H7 (cell line): ENCODE data around the gene PLCB2. TPM values are rescaled to one million over a fixed set of nuclear protein-coding genes. Genes with fewer than 3 reads are reported as not detected.

Experiments
- DNase-seq: peaks from one replicate; pipeline ENCODE4 v3.0.0; 2012
- H3K27me3 ChIP-seq: 2 replicates; pipeline ENCODE4 v1.6.0; 2011; ENCODE audit warnings: mild to moderate bottlenecking, low read length; ENCODE audit not compliant: control insufficient read depth, insufficient read depth
- H3K36me3 ChIP-seq: replicated peaks from 2 replicates; pipeline ENCODE4 v1.5.1; 2011; ENCODE audit warnings: low read length; ENCODE audit not compliant: control insufficient read depth, insufficient read depth
- H3K4me3 ChIP-seq: 2 replicates; pipeline ENCODE4 v1.5.1; 2011; ENCODE audit warnings: low read depth, mild to moderate bottlenecking, control low read depth, low read length, moderate library complexity; ENCODE audit not compliant: insufficient read depth
- total RNA-seq: library from RNA; depleted of rRNA; stranded (reverse); fragments of >200 nt; shearing (Covaris generic); gene quantifications from 2 replicates; pipeline ENCODE4 v1.2.3, GENCODE V29; 2014; rRNA removed

PLCB2 gene, protein sequence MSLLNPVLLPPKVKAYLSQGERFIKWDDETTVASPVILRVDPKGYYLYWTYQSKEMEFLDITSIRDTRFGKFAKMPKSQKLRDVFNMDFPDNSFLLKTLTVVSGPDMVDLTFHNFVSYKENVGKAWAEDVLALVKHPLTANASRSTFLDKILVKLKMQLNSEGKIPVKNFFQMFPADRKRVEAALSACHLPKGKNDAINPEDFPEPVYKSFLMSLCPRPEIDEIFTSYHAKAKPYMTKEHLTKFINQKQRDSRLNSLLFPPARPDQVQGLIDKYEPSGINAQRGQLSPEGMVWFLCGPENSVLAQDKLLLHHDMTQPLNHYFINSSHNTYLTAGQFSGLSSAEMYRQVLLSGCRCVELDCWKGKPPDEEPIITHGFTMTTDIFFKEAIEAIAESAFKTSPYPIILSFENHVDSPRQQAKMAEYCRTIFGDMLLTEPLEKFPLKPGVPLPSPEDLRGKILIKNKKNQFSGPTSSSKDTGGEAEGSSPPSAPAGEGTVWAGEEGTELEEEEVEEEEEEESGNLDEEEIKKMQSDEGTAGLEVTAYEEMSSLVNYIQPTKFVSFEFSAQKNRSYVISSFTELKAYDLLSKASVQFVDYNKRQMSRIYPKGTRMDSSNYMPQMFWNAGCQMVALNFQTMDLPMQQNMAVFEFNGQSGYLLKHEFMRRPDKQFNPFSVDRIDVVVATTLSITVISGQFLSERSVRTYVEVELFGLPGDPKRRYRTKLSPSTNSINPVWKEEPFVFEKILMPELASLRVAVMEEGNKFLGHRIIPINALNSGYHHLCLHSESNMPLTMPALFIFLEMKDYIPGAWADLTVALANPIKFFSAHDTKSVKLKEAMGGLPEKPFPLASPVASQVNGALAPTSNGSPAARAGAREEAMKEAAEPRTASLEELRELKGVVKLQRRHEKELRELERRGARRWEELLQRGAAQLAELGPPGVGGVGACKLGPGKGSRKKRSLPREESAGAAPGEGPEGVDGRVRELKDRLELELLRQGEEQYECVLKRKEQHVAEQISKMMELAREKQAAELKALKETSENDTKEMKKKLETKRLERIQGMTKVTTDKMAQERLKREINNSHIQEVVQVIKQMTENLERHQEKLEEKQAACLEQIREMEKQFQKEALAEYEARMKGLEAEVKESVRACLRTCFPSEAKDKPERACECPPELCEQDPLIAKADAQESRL
- 11.3 and 13.9 TPM in 2 replicates for total RNA-seq

DNA sequence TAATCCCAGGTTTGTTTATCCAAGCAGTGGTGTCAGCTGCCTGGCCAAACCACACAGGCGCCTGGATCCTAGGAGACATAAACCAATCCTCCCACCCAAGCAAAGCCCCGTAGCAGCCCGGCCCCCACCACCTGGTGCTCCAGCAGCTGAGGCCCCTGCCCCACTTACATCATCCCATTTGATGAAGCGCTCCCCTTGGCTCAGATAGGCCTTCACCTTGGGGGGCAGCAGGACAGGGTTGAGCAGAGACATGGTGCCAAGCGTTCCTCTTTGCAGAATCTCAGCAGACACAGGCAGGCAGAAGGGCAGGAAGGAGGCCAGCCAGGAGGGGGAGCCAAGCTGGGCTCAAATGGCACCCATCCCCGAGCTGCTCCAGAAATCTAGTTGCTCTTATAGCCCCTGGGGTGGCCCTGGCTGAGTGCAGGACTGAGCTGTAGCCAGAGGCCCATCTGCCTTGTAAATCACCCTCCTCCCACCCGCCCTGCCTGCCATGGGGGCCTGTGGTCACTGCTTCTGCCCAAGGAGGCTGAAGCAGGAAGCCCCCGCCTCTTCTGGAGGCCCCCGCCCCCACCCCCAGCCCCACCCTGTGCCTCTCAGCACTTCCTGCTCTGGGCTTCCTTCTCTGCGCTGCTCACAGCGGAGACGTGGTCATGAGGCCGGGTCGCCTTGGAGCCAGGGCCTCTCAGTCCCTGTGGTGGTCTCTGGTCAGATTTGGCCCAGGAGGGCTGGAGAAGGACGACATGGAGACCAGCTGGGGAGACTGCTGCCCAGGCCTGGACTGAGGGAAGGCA lies at the start of gene PLCB2:
PLCB2 (minus strand) TSS at position 515 of the 791 bp plus-strand sequence; CDS start at position 252, 263 bp downstream.
- peak; percentile 82 for DNase-seq
- Histone ChIP-seq H3K4me3 (peak within 1 kb of the TSS; percentile 25; the same call in 1 of the 2 replicates), H3K27me3 (peaks cover 1% of the 10 kb centered on the region), H3K36me3 (no peaks in the 10 kb centered on the region; the same call in 1 of the 2 replicates)

- no peak for DNase-seq
- Histone ChIP-seq H3K27me3 (peaks cover 21% of the 10 kb centered on the region), H3K36me3 (no peaks in the 10 kb centered on the region), H3K4me3 (no peak overlapping the region; the same call in 1 of the 2 replicates)
Measured at GRCh38 chr15:40357246-40357645, 49.5 kb upstream of the PLCB2 start.

GRCh38 chr15:40355976-40356585 lies 48.3 kb upstream of the PLCB2 start:
- DNase-seq = no peak
- no peak overlapping the region for H3K4me3 ChIP-seq

GRCh38 chr15:40354408-40355171 lies 46.9 kb upstream of the PLCB2 start:
- Histone ChIP-seq H3K4me3 (no peak overlapping the region), H3K36me3 (no peaks in the 10 kb centered on the region), H3K27me3 (peaks cover 19% of the 10 kb centered on the region)
- DNase-seq = peak; percentile 91

More at GRCh38 chr15:40355976-40356585, 48.3 kb upstream of the PLCB2 start:
- no peaks in the 10 kb centered on the region for H3K36me3 ChIP-seq
- peaks cover 21% of the 10 kb centered on the region for H3K27me3 ChIP-seq

DNA sequence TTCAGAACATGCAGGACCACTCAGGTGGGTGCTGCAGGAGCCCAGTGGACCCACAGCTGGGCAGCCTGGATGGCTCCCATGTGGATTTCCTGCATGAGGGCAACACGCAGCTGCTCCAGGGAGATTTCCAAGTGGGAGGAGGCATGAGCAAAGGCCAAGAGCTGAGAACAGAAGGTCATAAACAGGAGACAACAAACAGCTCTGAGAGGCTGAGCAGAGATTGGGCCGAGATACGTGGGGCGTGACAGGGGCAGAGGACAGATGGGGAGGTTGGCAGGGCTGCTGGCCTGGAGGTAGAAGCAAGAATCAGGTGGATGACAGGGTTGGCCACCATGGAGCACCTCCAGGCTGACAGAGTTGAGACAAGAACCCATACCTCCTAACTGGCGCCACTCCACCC lies 46.0 kb upstream of the PLCB2 start:
- Histone ChIP-seq H3K4me3 (no peak overlapping the region), H3K27me3 (peaks cover 10% of the 10 kb centered on the region), H3K36me3 (no peaks in the 10 kb centered on the region)
- DNase-seq = no peak

- H3K36me3 ChIP-seq = no peaks in the 10 kb centered on the region
- H3K4me3 ChIP-seq = no peak overlapping the region
- H3K27me3 ChIP-seq = peaks cover 8% of the 10 kb centered on the region
- DNase-seq = no peak
Measured at GRCh38 chr15:40352281-40352901, 44.7 kb upstream of the PLCB2 start.

- H3K4me3 ChIP-seq = no peak overlapping the region
- H3K36me3 ChIP-seq = no peaks in the 10 kb centered on the region
- H3K27me3 ChIP-seq = no peaks in the 10 kb centered on the region; the same call in 1 of the 2 replicates
- no peak for DNase-seq
Measured at GRCh38 chr15:40349163-40349562, 41.4 kb upstream of the PLCB2 start.

- Histone ChIP-seq H3K36me3 (no peaks in the 10 kb centered on the region), H3K27me3 (no peaks in the 10 kb centered on the region; the same call in 1 of the 2 replicates), H3K4me3 (no peak overlapping the region)
- DNase-seq = no peak
Measured at GRCh38 chr15:40348474-40348870, 40.7 kb upstream of the PLCB2 start.

DNA sequence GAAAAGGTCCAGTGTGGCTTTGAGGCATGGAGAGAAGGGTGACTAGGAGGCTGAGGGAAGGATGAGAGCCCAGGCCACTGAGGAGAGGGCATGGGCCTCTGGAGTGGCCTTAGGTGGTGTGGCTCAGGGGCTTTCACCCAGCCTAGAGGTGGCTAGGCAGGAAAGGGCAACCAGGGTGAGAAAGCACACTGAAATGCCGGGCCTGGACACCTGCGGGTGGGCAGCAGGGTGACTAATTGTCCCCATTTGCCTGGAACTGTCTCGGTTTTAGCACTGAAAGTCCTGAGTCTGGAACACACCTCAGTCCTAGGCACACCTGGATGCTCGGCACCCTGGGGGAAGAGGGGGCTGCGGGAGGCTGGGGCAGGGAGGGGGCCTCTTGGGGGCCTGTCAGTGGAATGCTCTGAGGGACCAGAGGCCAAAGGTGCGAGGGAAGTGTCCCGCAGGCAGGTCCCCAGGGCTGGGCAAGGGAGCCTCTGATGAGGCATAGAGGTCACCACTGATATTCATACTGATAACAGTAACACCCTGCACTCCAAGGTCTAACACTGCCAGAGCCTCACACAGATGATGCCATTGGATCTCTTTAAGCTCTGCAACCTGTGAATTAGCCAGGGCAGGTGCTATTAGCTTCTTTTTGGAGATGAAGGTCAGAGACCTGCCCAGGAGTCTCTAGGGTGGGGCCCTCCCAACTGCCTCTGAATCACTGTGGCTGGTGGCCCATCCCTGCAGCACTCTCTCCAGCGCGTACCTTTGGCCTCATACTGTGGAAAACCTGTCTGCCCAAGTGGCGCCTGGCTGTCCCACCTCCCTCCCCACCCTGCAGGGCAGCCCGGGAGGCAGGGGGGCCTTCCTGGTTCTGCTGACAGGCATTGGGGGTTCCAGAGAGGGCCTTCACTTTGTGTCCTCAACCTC lies 40.1 kb upstream of the PLCB2 start:
- DNase-seq = no peak
- H3K27me3 ChIP-seq = no peaks in the 10 kb centered on the region; the same call in 1 of the 2 replicates
- no peak overlapping the region for H3K4me3 ChIP-seq
- H3K36me3 ChIP-seq = no peaks in the 10 kb centered on the region

- Histone ChIP-seq H3K4me3 (no peak overlapping the region), H3K36me3 (no peaks in the 10 kb centered on the region), H3K27me3 (no peaks in the 10 kb centered on the region; the same call in 1 of the 2 replicates)
- DNase-seq = no peak
Measured at GRCh38 chr15:40346579-40347558, 39.1 kb upstream of the PLCB2 start.
